ENCODE data around the gene TNS3. TPM values are rescaled to one million over a fixed set of nuclear protein-coding genes. Genes with fewer than 3 reads are reported as not detected.

Gene TNS3
- total and polyA plus RNA-seq, 2 of the 13 experiments (the other 11 are each of a cell fraction or from before 2014, with no cell fraction given), result 52.9 to 55.7 TPM

GRCh38 chr7:47474937-47475879 is 106.7 kb downstream of the TNS3 start (continued):
- peak; percentile 41 for TF ChIP-seq ZBTB40 (IDR thresholded peaks at IDR 0.05)
- TF ChIP-seq ZBTB40 (CRISPR knock-in tag; IDR thresholded peaks at IDR 0.05), result peak; percentile 82
- TF ChIP-seq MBD4 (IDR thresholded peaks at IDR 0.05; ENCODE audit: borderline replicate concordance, low read length), result no peak
- TF ChIP-seq ZNF546 (CRISPR knock-in tag; conservative IDR thresholded peaks at IDR 0.05), result no peak; the same call in 1 of the 2 replicates
- TF ChIP-seq RFXAP (CRISPR knock-in tag; IDR thresholded peaks at IDR 0.05; ENCODE audit: borderline replicate concordance), result peak; percentile 73; the same call in 1 of the 2 replicates
- peak; percentile 92; the same call in 1 of the 2 replicates for TF ChIP-seq ARID4A (CRISPR knock-in tag; IDR thresholded peaks at IDR 0.05; ENCODE audit: borderline replicate concordance)
- TF ChIP-seq ZNF446 (CRISPR knock-in tag; IDR thresholded peaks at IDR 0.05), result no peak
- TF ChIP-seq PRDM10 (CRISPR knock-in tag; IDR thresholded peaks at IDR 0.05; ENCODE audit: low read depth), result peak; percentile 83; the same call in 1 of the 2 replicates
- no peak for TF ChIP-seq ZSCAN12 (CRISPR knock-in tag; IDR thresholded peaks at IDR 0.05)
- peak; percentile 57; the same call in 1 of the 2 replicates for TF ChIP-seq PCBP1 (IDR thresholded peaks at IDR 0.05; ENCODE audit: borderline replicate concordance, low read depth, low read length)

Measured in HepG2 (cell line).